ENCODE data around the gene CHCHD6. TPM values are rescaled to one million over a fixed set of nuclear protein-coding genes. Genes with fewer than 3 reads are reported as not detected.
A peak's percentile ranks its signal among the peaks of the same experiment; 100 is the strongest.

Gene CHCHD6
- total and polyA plus RNA-seq, 2 of the 4 experiments (the other 2 are of a cell fraction), result 18.8 to 28.9 TPM

DNA sequence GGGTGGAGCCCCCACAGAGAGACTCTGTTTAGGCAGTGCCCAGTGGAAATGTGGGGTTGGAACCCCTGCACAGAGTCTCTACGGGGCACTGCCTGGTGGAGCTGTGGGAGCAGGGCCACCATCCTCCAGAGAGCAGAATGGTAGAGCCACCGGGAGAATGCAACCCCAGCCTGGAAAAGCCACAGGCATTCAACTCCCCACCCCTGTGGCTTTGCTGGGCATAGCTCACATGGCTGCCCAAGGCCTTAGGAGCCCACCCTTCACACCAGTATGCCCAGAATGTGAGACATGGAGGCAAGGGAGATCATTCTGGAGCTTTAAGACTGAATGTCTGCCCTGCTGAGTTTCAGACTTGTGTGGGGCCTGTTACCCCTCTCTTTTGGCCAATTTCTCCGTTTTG is 19.0 kb upstream of the CHCHD6 start:
- Histone ChIP-seq H4K8ac (ENCODE audit: low read depth in 2 of 2, low read length in 2 of 2) (no peak overlapping the region), H3K4me2 (ENCODE audit: low read depth, low read length) (no peak overlapping the region), H3K36me3 (ENCODE audit: control insufficient read depth, insufficient read depth, low read length) (no peaks in the 10 kb centered on the region), H4K5ac (ENCODE audit: low read depth, low read length) (no peak overlapping the region), H2BK15ac (ENCODE audit: low read depth, low read length) (no peak overlapping the region), H3K9ac (ENCODE audit: low read depth, low read length) (no peak overlapping the region), H2AFZ (replicated peaks; ENCODE audit: low read length, poor library complexity) (no peak overlapping the region), H2AK9ac (replicated peaks; ENCODE audit: low read depth, low read length, poor library complexity) (no peak overlapping the region), H2BK120ac (ENCODE audit: low read depth, low read length) (no peak overlapping the region), H3K79me1 (ENCODE audit: low read depth in 1 of 2, low read length in 2 of 2) (no peaks in the 10 kb centered on the region), H4K20me1 (ENCODE audit: insufficient read depth, low read length) (no peaks in the 10 kb centered on the region), H3K4me3 (ENCODE audit: insufficient read depth, low read depth, low read length) (no peak overlapping the region), H3K27me3 (ENCODE audit: control insufficient read depth, insufficient read depth, low read length) (peaks cover 29% of the 10 kb centered on the region), H2BK5ac (ENCODE audit: low read depth, low read length, poor library complexity, severe bottlenecking) (no peak overlapping the region), H4K91ac (ENCODE audit: insufficient read depth, low read depth, low read length) (no peak overlapping the region), H3K14ac (replicated peaks; ENCODE audit: low read depth, low read length) (no peak overlapping the region), H3K56ac (ENCODE audit: extremely low read depth, insufficient read depth, low read length) (no peak overlapping the region), H3K4me1 (ENCODE audit: control insufficient read depth, insufficient read depth, low read length) (no peaks in the 10 kb centered on the region), H3K23ac (ENCODE audit: low read depth, low read length) (no peak overlapping the region), H2BK20ac (ENCODE audit: low read depth, low read length) (no peak overlapping the region), H3K9me1 (ENCODE audit: insufficient read depth, low read length) (no peaks in the 10 kb centered on the region), H3K18ac (ENCODE audit: low read depth, low read length) (no peak overlapping the region), H3K27ac (ENCODE audit: insufficient read depth, low read length) (no peak overlapping the region), H2AK5ac (ENCODE audit: low read depth, low read length) (no peak overlapping the region), H3K4ac (ENCODE audit: low read depth, low read length) (no peak overlapping the region), H3K9me3 (ENCODE audit: control insufficient read depth, insufficient read depth, low read length) (no peaks in the 10 kb centered on the region)
- CTCF ChIA-PET, result interaction anchor here (0.6 kb wide), 1 partner anchor 995 kb away, joined by 3 read pairs; no protein-coding TSS in a partner anchor
- WGBS, 2 experiments (ENCODE audit: extremely low coverage in 2 of 2, insufficient read length in 1 of 2), result 0% methylated on average over 1 of the region's 3 CpGs; no CpG with 5 or more reads in 1 of the 2 experiments
- dilution Hi-C loops (cut with HindIII; ENCODE audit: low sequenced_read_pairs, unreplicated experiment) (no loop called here), in situ Hi-C loops (cut with MboI; ENCODE audit: low sequenced_read_pairs) (no loop called here), intact Hi-C loops (cut with micrococcal nuclease) (no loop called here)
- peak; percentile 32; the same call in 1 of the 2 replicates for ATAC-seq (ENCODE audit: low read depth)
- BruUV-seq (replicated peaks), result no TSS peak
- POLR2A ChIA-PET (ENCODE audit: unreplicated experiment), result no interaction called here
- no peak for TF ChIP-seq MXI1 (IDR thresholded peaks at IDR 0.05; ENCODE audit: borderline replicate concordance, low read depth, low read length)
- TF ChIP-seq NFE2L2 (IDR thresholded peaks at IDR 0.05; ENCODE audit: low read depth, low read length), result no peak
- TF ChIP-seq, protein P1, sequence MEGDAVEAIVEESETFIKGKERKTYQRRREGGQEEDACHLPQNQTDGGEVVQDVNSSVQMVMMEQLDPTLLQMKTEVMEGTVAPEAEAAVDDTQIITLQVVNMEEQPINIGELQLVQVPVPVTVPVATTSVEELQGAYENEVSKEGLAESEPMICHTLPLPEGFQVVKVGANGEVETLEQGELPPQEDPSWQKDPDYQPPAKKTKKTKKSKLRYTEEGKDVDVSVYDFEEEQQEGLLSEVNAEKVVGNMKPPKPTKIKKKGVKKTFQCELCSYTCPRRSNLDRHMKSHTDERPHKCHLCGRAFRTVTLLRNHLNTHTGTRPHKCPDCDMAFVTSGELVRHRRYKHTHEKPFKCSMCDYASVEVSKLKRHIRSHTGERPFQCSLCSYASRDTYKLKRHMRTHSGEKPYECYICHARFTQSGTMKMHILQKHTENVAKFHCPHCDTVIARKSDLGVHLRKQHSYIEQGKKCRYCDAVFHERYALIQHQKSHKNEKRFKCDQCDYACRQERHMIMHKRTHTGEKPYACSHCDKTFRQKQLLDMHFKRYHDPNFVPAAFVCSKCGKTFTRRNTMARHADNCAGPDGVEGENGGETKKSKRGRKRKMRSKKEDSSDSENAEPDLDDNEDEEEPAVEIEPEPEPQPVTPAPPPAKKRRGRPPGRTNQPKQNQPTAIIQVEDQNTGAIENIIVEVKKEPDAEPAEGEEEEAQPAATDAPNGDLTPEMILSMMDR (conservative IDR thresholded peaks at IDR 0.05; ENCODE audit: low read depth, low read length), result no peak
- no peak for TF ChIP-seq RCOR1 (IDR thresholded peaks at IDR 0.05; ENCODE audit: insufficient replicate concordance, low read length)
- no peak for TF ChIP-seq MAFK (IDR thresholded peaks at IDR 0.05; ENCODE audit: low read depth, low read length)
- TF ChIP-seq RAD21 (IDR thresholded peaks at IDR 0.05; ENCODE audit: low read length), result no peak
- no peak for TF ChIP-seq MAZ (IDR thresholded peaks at IDR 0.05; ENCODE audit: borderline replicate concordance, low read depth, low read length)
- TF ChIP-seq, protein P2, sequence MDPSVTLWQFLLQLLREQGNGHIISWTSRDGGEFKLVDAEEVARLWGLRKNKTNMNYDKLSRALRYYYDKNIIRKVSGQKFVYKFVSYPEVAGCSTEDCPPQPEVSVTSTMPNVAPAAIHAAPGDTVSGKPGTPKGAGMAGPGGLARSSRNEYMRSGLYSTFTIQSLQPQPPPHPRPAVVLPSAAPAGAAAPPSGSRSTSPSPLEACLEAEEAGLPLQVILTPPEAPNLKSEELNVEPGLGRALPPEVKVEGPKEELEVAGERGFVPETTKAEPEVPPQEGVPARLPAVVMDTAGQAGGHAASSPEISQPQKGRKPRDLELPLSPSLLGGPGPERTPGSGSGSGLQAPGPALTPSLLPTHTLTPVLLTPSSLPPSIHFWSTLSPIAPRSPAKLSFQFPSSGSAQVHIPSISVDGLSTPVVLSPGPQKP (IDR thresholded peaks at IDR 0.05; ENCODE audit: borderline replicate concordance, low read depth, low read length), result no peak
- TF ChIP-seq CHD1 (IDR thresholded peaks at IDR 0.05; ENCODE audit: low read depth, low read length), result no peak
- TF ChIP-seq FOS (IDR thresholded peaks at IDR 0.05; ENCODE audit: low read depth, low read length), result no peak
- TF ChIP-seq SMC3 (IDR thresholded peaks at IDR 0.05; ENCODE audit: low read depth, low read length), result no peak
- no peak for TF ChIP-seq BHLHE40 (IDR thresholded peaks at IDR 0.05; ENCODE audit: low read depth, low read length)
- no peak for TF ChIP-seq RFX5 (IDR thresholded peaks at IDR 0.05; ENCODE audit: low read depth, low read length)
- TF ChIP-seq, protein P3, sequence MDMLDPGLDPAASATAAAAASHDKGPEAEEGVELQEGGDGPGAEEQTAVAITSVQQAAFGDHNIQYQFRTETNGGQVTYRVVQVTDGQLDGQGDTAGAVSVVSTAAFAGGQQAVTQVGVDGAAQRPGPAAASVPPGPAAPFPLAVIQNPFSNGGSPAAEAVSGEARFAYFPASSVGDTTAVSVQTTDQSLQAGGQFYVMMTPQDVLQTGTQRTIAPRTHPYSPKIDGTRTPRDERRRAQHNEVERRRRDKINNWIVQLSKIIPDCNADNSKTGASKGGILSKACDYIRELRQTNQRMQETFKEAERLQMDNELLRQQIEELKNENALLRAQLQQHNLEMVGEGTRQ (IDR thresholded peaks at IDR 0.05; ENCODE audit: low read depth, low read length), result no peak
- TF ChIP-seq POLR2A (IDR thresholded peaks at IDR 0.05; ENCODE audit: low read depth, low read length), result no peak
- no peak for TF ChIP-seq CEBPB (IDR thresholded peaks at IDR 0.05; ENCODE audit: low read depth, low read length)
- DNase-seq, result no peak

All from IMR-90 (cell line).